GDM1 (cell line): Measurements from ENCODE around the gene HOXA13.

ENCODE experiments used
- DNase-seq: peaks from one replicate; lab custom pipeline; 2025; lab: John Stamatoyannopoulos, UW

Gene HOXA13

GRCh38 chr7:27148031-27148755, 51.7 kb downstream of the HOXA13 start:
- no peak for DNase-seq

GRCh38 chr7:27147199-27148030, 52.5 kb downstream of the HOXA13 start, which contains the start of gene HOXA6:
Gene HOXA6, minus strand, starts transcription at chr7:27147774. Its CDS starts 25 bp downstream, at chr7:27147749.
- no peak for DNase-seq

DNA sequence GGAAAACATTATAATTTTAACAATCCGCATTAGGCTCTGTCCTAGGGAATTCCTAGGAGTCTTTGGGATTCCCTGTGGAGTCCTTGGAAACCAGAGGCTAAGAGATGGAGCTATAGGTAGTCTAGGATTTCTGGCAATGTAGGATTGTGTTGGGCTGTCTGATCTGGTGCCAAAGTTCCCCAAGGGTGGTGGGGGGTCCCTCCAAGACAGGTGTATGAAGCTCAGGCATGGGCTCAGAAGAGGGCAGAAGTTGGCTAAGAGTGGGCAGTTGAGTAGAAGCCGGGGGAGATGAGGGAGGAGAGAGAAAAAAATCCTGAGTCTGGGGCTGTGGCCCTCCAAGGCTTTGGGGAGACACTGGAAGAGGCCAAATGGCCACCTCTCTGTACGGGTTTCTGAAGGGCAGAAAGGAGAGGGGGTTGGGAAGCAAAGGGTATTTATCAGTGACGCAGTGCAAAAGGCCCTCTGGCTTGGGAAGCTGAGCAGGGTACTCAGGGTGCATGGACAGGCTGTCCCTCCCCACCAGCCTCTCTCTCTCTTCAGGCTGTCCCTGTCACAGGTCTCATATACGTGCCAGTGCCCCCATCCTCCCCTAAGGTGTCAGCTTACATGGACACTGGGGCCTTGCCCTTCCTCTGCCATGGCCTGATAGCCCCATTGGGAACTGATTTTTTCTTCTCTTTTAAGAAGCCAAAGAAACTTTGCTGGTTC, 53.2 kb downstream of the HOXA13 start:
- DNase-seq: no peak

- DNase-seq: no peak
Observed at GRCh38 chr7:27145914-27146412, 53.9 kb downstream of the HOXA13 start.

- DNase-seq: no peak
Observed at GRCh38 chr7:27145165-27145913, 54.6 kb downstream of the HOXA13 start.

- no peak for DNase-seq
Observed at GRCh38 chr7:27144781-27145164, 55.1 kb downstream of the HOXA13 start.
